Skeletal muscle satellite cell (primary cell): ENCODE results near the gene GPD2.

ENCODE experiments used
- H3K27me3 ChIP-seq: 2 replicates; pipeline ENCODE4 v1.7.0; 2013; ENCODE audit warnings: low read length; ENCODE audit not compliant: control insufficient read depth, insufficient read depth
- H3K36me3 ChIP-seq: 2 replicates; pipeline ENCODE4 v1.7.0; 2013; ENCODE audit warnings: mild to moderate bottlenecking, control low read depth, low read length; ENCODE audit not compliant: insufficient read depth
- H3K4me1 ChIP-seq: 2 replicates; pipeline ENCODE4 v1.7.0; 2013; ENCODE audit warnings: low read length; ENCODE audit not compliant: control insufficient read depth, insufficient read depth
- H3K4me2 ChIP-seq: 2 replicates; pipeline ENCODE4 v1.7.0; 2013; ENCODE audit warnings: mild to moderate bottlenecking, low read length
- H3K4me3 ChIP-seq: 2 replicates; pipeline ENCODE4 v1.7.0; 2013; ENCODE audit warnings: low read length
- H3K9ac ChIP-seq: 2 replicates; pipeline ENCODE4 v1.7.0; 2013; ENCODE audit warnings: mild to moderate bottlenecking, low read depth, low read length, moderate library complexity
- H3K9me3 ChIP-seq: replicated peaks from 2 replicates; pipeline ENCODE4 v1.7.0; 2013; ENCODE audit warnings: mild to moderate bottlenecking, control low read depth, low read length

The GPD2 gene

GRCh38 chr2:156576005-156576404 lies 139.8 kb downstream of the GPD2 start:
- no peak overlapping the region for H3K4me2 ChIP-seq
- H3K27me3 ChIP-seq, result no peaks in the 10 kb centered on the region

GRCh38 chr2:156580501-156580900 lies 144.3 kb downstream of the GPD2 start:
- Histone ChIP-seq H3K27me3 (no peaks in the 10 kb centered on the region), H3K4me1 (no peaks in the 10 kb centered on the region), H3K9ac (no peak overlapping the region)

More at GRCh38 chr2:156576005-156576404, 139.8 kb downstream of the GPD2 start:
- no peak overlapping the region for H3K9ac ChIP-seq
- H3K4me1 ChIP-seq, result no peaks in the 10 kb centered on the region
- no peaks in the 10 kb centered on the region for H3K9me3 ChIP-seq
- H3K36me3 ChIP-seq, result peaks cover 12% of the 10 kb centered on the region
- H3K4me3 ChIP-seq, result no peak overlapping the region

GRCh38 chr2:156581280-156581679 lies 145.1 kb downstream of the GPD2 start:
- Histone ChIP-seq H3K36me3 (peaks cover 9% of the 10 kb centered on the region), H3K4me3 (no peak overlapping the region), H3K27me3 (no peaks in the 10 kb centered on the region), H3K9me3 (no peaks in the 10 kb centered on the region), H3K4me1 (no peaks in the 10 kb centered on the region), H3K4me2 (no peak overlapping the region), H3K9ac (no peak overlapping the region)

More at GRCh38 chr2:156580501-156580900, 144.3 kb downstream of the GPD2 start:
- Histone ChIP-seq H3K36me3 (peaks cover 9% of the 10 kb centered on the region), H3K4me2 (no peak overlapping the region), H3K9me3 (no peaks in the 10 kb centered on the region), H3K4me3 (no peak overlapping the region)

- H3K4me2 ChIP-seq, result no peak overlapping the region
- no peaks in the 10 kb centered on the region for H3K4me1 ChIP-seq
- no peak overlapping the region for H3K9ac ChIP-seq
- no peak overlapping the region for H3K4me3 ChIP-seq
- H3K27me3 ChIP-seq, result no peaks in the 10 kb centered on the region
- no peaks in the 10 kb centered on the region for H3K9me3 ChIP-seq
- H3K36me3 ChIP-seq, result peaks cover 6% of the 10 kb centered on the region
Observed at GRCh38 chr2:156585457-156585856, 149.3 kb downstream of the GPD2 start.

GRCh38 chr2:156586621-156587020 lies 150.4 kb downstream of the GPD2 start:
- H3K4me3 ChIP-seq, result no peak overlapping the region

GRCh38 chr2:156589381-156590079 lies 153.4 kb downstream of the GPD2 start:
- H3K36me3 ChIP-seq, result no peaks in the 10 kb centered on the region
- no peak overlapping the region for H3K4me3 ChIP-seq
- no peak overlapping the region for H3K9ac ChIP-seq
- no peaks in the 10 kb centered on the region for H3K9me3 ChIP-seq
- H3K4me2 ChIP-seq, result no peak overlapping the region
- no peaks in the 10 kb centered on the region for H3K27me3 ChIP-seq
- no peaks in the 10 kb centered on the region for H3K4me1 ChIP-seq

More at GRCh38 chr2:156586621-156587020, 150.4 kb downstream of the GPD2 start:
- Histone ChIP-seq H3K4me2 (no peak overlapping the region), H3K36me3 (peaks cover 6% of the 10 kb centered on the region), H3K9me3 (no peaks in the 10 kb centered on the region), H3K9ac (no peak overlapping the region), H3K4me1 (no peaks in the 10 kb centered on the region), H3K27me3 (no peaks in the 10 kb centered on the region)

- Histone ChIP-seq H3K27me3 (no peaks in the 10 kb centered on the region), H3K36me3 (no peaks in the 10 kb centered on the region), H3K9ac (no peak overlapping the region), H3K4me2 (no peak overlapping the region), H3K4me1 (no peaks in the 10 kb centered on the region), H3K9me3 (no peaks in the 10 kb centered on the region), H3K4me3 (no peak overlapping the region)
Observed at GRCh38 chr2:156590085-156590739, 154.0 kb downstream of the GPD2 start.

GRCh38 chr2:156592809-156593593 lies 156.8 kb downstream of the GPD2 start:
- Histone ChIP-seq H3K4me1 (no peaks in the 10 kb centered on the region), H3K9ac (no peak overlapping the region), H3K4me3 (no peak overlapping the region), H3K4me2 (no peak overlapping the region), H3K9me3 (no peaks in the 10 kb centered on the region), H3K27me3 (no peaks in the 10 kb centered on the region), H3K36me3 (no peaks in the 10 kb centered on the region)

GRCh38 chr2:156593594-156593921 lies 157.4 kb downstream of the GPD2 start:
- Histone ChIP-seq H3K27me3 (no peaks in the 10 kb centered on the region), H3K4me3 (no peak overlapping the region), H3K4me1 (no peaks in the 10 kb centered on the region), H3K9me3 (no peaks in the 10 kb centered on the region), H3K9ac (no peak overlapping the region), H3K36me3 (no peaks in the 10 kb centered on the region), H3K4me2 (no peak overlapping the region)

- no peak overlapping the region for H3K4me2 ChIP-seq
- no peaks in the 10 kb centered on the region for H3K27me3 ChIP-seq
- no peak overlapping the region for H3K9ac ChIP-seq
- no peaks in the 10 kb centered on the region for H3K36me3 ChIP-seq
- H3K9me3 ChIP-seq, result no peaks in the 10 kb centered on the region
- no peak overlapping the region for H3K4me3 ChIP-seq
- H3K4me1 ChIP-seq, result no peaks in the 10 kb centered on the region
Observed at GRCh38 chr2:156598563-156598962, 162.4 kb downstream of the GPD2 start.

- H3K9me3 ChIP-seq, result no peaks in the 10 kb centered on the region
- H3K4me1 ChIP-seq, result no peaks in the 10 kb centered on the region
- no peaks in the 10 kb centered on the region for H3K36me3 ChIP-seq
- H3K27me3 ChIP-seq, result no peaks in the 10 kb centered on the region
- H3K9ac ChIP-seq, result no peak overlapping the region
- H3K4me2 ChIP-seq, result no peak overlapping the region
- H3K4me3 ChIP-seq, result no peak overlapping the region
Observed at GRCh38 chr2:156600196-156600595, 164.0 kb downstream of the GPD2 start.
